Stimulated activated naive CD4-positive, alpha-beta T cell (primary cell): ENCODE data around the gene OSMR.

ENCODE experiments used
- DNase-seq, 6 experiments: peaks; one replicate each; lab custom pipeline; 2025; lab: John Stamatoyannopoulos, UW

Gene OSMR

DNA sequence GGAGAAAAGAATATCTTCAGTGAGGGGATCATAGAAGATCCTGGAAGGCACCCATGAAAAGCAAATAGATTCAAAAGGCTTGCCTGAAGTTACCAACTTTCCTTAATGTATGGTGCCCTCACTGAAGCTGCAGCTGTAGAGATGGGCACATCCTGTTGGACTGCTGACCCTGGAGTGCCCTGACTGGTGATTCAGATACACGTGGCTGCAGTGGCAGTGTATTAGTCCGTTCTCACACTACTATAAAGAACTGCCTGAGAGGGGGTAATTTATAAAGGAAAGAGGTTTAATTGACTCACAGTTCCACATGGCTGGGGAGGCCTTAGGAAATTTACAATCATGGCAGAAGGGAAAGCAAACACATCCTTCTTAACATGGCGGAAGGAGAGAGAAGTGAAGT lies 80.3 kb downstream of the OSMR start:
- DNase-seq: no peak

DNA sequence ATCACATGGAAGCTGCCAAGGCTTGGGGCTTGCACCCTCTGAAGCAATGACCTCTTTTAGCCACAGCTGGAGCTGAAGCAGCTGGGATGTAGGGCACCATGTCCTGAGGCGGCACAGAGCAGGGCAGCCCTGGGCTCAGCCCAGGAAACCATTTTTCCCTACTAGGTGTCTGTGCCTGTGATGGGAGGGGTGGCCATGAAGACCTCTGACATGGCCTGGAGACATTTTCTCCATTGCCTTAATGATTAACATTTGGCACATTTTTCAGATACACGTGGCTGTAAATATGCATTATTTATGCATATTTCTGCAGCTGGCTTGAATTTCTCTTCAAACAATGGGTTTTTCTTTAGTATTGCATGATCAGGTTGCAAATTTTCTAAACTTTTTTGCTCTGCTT lies 81.7 kb downstream of the OSMR start:
- DNase-seq: no peak

DNA sequence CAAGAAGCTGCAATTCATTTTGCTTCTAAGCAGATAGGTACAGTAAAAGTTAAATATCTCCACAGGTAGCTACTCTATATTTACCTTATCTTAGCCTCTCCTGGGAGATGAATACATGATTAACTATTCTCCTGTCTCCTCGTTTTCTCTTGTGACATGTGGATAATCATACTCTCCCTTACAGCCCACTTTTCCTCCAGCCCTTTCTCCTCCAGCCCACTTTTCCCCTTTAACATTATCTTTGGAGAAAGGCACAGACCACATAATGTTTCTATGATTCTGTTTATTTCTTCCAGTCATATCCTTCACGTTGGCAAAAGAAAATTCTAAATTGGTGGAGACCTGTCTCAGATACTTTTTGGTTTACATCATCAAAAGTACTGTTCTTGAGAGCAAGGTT lies 84.0 kb downstream of the OSMR start:
- no peak for DNase-seq

DNA sequence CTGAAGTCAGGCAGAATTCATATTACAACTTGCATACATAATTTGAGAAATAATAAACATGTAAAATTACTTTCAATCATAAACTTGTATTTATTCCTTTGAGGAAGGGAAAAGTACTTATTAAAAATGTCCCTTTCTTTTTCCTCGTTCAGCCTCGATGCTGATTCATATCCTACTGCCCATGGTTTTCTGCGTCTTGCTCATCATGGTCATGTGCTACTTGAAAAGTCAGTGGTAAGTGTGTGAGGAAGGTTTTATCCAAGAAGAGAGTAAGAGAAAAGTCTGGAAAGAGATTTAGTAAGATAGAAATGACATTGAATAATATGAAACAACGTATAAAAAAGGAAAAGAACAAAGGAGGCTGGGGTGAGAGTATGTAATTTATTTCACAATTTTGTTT lies 85.9 kb downstream of the OSMR start:
- DNase-seq: no peak

DNA sequence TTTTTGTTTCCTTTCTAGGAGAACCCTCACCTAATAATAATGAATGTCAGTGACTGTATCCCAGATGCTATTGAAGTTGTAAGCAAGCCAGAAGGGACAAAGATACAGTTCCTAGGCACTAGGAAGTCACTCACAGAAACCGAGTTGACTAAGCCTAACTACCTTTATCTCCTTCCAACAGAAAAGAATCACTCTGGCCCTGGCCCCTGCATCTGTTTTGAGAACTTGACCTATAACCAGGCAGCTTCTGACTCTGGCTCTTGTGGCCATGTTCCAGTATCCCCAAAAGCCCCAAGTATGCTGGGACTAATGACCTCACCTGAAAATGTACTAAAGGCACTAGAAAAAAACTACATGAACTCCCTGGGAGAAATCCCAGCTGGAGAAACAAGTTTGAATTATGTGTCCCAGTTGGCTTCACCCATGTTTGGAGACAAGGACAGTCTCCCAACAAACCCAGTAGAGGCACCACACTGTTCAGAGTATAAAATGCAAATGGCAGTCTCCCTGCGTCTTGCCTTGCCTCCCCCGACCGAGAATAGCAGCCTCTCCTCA lies 87.1 kb downstream of the OSMR start:
- no peak for DNase-seq

DNA sequence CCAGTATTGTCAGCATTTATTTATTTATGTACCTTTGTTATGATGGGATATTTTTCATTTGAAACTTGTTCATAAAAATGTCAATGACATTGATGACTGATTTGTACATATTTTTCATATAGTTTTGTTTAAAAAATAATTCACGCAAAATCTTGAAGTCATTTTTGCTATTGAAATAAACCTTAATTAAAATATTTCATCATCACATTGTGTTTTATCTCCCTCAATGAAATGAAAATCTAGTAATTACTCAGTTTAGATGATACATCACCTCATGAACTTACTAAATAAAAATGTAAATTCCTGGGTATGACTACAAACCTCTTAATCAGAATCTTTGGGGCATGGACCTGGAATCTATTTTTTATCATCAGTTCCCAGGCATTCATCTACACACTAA lies 89.6 kb downstream of the OSMR start:
- DNase-seq: no peak

DNA sequence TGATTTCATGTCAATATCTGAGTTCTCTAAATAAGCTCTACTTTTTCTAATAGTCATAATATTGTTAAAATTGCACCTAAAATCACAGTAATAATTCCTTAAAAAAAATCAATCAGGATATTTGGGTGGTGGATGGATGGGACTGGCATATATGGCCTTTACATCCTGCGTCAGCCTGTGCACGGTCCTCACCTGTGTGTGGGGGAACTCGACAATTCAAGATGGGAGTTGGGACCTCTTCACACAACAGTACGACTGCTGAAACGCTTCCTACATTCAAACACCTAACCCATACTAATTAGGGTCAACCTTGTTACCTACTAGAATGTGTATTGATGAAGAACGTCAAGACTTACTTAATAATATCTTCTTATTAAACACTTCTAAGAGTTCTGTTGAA lies 90.5 kb downstream of the OSMR start:
- DNase-seq: no peak

DNA sequence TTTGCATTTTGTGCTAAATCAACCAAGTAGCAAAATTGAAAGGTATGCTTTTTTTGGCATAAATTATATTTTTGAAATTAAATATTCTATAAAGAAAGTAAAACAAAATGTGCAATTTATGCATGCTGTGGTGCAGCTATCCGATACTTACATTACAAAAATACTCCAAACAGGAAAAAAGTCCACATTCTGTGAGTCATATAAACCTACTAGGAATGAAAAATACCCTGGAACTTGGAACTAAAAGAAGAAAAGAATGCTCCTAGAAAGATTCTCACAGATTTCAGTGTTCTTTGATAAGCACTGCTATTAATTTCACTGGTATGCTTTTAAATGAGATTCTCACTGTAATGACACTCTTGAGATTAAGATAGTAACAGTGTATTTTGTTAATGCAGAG lies 92.6 kb downstream of the OSMR start:
- DNase-seq: no peak

DNA sequence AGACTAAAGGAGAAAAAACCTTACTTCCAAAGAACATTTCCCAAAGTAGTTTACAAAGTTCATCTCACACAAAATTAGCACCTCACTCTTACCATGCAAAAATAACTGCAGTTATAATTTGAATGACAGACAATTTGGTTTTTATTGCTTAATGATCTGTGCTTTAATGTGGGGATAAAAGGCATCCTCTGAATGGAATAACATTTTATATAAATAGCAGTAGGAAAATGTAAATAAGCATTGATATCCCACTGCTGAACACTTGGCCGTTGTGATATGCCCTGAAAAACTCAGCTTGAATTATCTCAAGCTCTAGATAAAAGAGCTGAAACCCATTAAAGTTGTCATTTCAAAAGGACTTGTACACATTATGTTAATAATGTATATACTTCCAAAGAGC lies 93.2 kb downstream of the OSMR start:
- no peak for DNase-seq

DNA sequence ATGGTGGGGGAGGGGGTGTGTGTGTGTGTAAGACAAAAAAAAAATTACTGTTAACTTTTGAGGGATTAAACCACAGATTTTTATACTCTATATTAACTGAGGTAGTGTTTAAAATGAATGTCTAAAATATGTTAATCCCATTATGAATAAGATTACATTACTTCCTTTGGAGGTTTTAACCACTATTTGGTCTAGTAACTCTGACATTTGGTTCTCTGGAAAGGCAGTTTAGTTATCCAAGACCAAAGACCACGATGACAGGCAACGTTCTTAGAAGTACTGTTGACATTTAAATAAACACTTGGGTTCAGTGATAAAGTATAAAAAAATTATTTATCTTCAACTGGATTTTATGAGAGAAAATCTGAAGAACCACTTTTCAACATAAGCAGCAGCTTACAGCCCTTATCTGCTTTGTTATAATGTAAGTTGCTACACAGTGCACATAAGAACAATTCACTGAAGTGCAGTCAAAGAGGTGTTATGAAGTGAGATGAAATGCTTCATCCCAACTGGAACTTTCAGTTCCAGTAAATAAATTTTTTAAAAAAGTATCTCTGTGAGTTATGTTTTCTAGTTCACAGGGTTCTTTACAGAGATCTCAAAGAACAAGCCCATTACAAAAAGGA lies 94.5 kb downstream of the OSMR start:
- no peak for DNase-seq

DNA sequence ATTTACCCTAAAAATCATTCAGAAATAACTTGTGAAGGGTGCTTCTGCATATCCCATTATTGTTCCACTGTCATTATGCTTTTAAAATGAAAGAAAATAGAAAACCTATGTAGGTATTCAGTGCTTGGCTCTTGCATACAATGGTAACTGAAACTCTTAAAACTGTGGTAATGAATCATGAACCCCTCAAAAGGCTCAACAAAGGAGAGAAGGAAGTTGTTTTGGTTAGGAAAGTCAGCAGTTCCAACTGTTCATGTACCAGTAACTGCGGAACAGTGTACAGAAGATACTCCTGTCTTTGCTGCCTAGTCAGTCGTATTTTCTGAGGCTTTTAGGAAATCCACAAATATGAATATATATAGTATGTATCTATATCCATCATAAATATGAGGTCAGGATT lies 96.1 kb downstream of the OSMR start:
- no peak for DNase-seq

DNA sequence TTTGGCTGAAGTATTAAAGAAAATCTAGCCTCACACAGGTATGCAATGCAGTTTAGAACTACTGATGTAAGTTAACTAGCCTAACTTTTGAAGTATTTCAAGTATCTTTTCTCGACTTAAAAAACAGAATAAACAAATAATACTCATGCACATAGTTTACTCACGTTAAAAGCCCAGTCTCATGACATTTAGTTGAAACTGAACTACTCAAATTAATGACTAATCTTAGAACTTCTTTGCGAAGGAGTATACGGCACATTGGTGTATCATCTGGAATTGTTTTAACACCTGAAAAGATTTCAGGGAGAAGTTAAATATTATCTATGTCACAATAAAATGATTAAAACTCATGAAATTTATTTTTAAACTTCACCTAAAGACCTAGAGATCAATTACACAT lies 98.5 kb downstream of the OSMR start:
- no peak for DNase-seq

DNA sequence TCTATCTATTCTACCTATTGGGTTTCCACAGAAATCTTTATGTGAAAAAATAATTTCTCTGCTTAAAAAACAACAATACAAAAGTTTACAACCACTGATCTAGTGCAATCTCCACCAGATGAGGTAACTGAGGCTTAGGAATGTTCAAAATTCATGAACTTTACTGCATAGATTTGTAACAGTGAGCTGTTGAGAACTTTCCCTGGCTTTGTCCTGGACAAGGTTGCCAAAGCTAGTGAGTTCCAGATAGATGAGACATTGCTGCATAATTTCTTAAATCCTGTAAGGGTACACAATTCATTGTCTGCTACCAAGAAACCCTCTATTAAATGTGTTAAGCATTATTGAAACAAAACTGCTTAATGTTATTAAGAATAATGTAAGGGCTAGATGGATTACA lies 102.7 kb downstream of the OSMR start:
- no peak for DNase-seq

DNA sequence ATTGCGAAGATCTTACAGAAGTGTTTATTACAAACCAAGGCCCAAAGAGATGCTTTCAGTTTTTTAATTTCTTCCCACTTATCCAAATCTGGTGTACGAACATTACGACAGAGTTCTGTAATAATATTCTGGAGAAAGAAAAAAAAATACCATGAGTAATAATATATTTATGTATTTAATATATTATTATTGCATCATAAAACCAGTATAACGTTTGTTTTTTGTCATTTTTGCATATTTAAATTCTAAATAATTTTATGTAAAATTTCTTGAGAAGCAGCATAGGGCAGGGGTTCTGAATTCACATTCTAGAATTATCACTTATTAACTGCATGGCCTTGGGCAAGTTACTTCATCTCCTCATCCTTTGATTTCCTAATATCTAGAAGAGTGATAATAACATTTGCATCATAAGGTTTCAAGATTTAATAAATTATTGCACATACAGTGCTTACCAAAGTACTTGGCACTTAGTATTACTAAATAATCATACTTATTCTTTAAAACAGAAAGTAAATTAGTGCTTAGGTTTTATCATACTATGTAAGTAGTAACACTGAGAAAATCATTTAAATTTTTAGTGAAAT lies 107.7 kb downstream of the OSMR start:
- DNase-seq: no peak

DNA sequence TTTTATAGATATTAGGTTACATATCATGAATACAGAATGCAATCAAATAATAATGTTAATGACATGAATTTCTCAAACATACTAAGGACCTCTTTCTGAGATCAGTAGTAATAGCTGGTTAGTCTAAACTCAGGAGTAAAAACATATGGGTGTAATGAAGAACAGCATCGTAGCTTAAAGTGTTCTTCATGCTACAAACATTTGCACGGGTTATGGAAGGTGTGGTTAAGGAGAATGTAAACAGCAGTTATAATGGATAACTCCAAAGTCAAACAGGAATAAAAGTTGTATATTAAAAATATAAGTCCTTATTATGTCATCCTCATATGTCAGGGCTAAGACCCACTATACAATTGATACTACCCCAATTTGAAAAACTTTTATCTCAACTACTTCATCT lies 115.9 kb downstream of the OSMR start:
- DNase-seq: no peak

DNA sequence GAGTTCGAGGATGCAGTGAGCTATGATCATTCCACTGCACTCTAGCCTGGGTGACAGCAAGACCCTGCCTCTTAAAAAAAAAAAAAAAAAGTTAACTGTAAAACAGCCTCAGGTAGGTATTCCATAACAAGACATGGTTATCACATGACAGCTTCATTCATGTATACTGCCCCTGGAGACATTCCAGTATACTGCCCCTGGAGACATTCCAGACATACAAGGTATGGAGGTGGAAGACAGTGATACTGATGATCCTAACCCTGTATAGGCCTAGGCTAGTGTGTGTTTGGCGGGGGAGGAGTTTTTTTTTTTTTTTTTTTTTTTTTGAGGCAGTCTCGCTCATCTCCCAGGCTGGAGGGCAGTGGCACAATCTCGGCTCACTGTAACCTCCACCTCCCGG lies 122.9 kb downstream of the OSMR start:
- no peak for DNase-seq

DNA sequence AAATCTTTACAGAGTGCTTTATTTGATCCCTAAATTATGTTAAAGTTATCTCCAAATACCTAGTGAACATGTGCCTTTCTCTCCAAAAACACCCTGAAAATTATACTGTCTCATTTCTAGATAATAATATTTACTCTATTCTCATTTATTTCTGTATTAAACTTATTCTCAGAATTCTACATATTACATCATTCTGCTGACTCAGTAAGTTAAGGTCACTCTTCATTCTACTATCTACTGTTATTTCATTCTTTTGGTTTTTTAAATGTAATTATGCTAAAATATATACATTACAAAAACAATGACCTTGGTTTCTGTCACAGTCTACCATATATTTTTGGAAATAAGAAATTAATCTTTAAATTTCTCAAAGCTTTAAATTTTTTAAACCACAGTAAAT lies 132.2 kb downstream of the OSMR start:
- DNase-seq: no peak

DNA sequence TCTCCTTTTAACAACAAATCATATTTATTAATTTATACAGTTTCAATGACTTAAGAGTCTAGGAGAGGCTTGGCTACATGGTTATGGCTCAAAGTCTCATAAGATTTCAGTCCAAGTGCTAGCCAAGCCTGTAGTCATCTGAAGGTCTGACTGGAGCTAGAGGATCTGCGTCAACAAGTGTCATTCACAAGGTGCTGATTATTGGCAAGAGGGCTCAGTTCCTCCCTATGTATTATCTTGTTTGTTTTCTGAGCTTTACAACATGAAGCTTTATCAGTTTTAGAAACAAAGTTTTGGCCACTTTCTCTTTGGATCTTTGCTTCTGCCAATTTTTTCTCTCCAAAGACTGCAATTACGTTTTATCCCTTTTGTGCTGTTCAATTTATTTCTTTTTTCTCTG lies 133.7 kb downstream of the OSMR start:
- no peak for DNase-seq
